Measurements from ENCODE around the gene SNRNP200. TPM values are rescaled to one million over a fixed set of nuclear protein-coding genes. Genes with fewer than 3 reads are reported as not detected.
A peak's percentile ranks its signal among the peaks of the same experiment; 100 is the strongest.

Gene SNRNP200
- total and polyA plus RNA-seq, 4 donors: 18.9 to 99.7 (median 82.5) TPM

- Histone ChIP-seq H3K4me3 (ENCODE audit: low read length in 2 of 2) (no peak overlapping the region), H3K4me1 (ENCODE audit: control insufficient read depth in 1 of 2, insufficient read depth in 2 of 2, low read length in 2 of 2) (no peaks in the 10 kb centered on the region), H3K27me3 (ENCODE audit: control insufficient read depth in 1 of 2, insufficient read depth in 2 of 2, low read length in 1 of 2) (no peaks in the 10 kb centered on the region), H3K36me3 (ENCODE audit: control insufficient read depth in 1 of 2, insufficient read depth in 2 of 2, low read length in 1 of 2) (no peaks in the 10 kb centered on the region), H3K9me3 (ENCODE audit: control insufficient read depth, low read length) (no peaks in the 10 kb centered on the region), H3K27ac (ENCODE audit: low read depth in 1 of 2, low read length in 2 of 2) (no peak overlapping the region)
- intact Hi-C loops (cut with DNase I): no loop called here
- DNase-seq: no peak
- WGBS, 2 donors: 95 to 97% methylated on average over 1 of the region's 1 CpG
- no peak for ATAC-seq (ENCODE audit: low FRiP score)
Measured at GRCh38 chr2:96319396-96319795, 14.1 kb upstream of the SNRNP200 start.

- Histone ChIP-seq H3K27me3 (ENCODE audit: control insufficient read depth in 1 of 2, insufficient read depth in 2 of 2, low read length in 1 of 2) (no peaks in the 10 kb centered on the region), H3K4me3 (ENCODE audit: low read length in 2 of 2) (no peak overlapping the region), H3K9me3 (ENCODE audit: control insufficient read depth, low read length) (no peaks in the 10 kb centered on the region), H3K36me3 (ENCODE audit: control insufficient read depth in 1 of 2, insufficient read depth in 2 of 2, low read length in 1 of 2) (no peaks in the 10 kb centered on the region), H3K27ac (ENCODE audit: low read depth in 1 of 2, low read length in 2 of 2) (no peak overlapping the region), H3K4me1 (ENCODE audit: control insufficient read depth in 1 of 2, insufficient read depth in 2 of 2, low read length in 2 of 2) (no peaks in the 10 kb centered on the region)
- 95 to 96% methylated on average over 4 of the region's 4 CpGs for WGBS, 2 donors
- no peak for ATAC-seq (ENCODE audit: low FRiP score)
- intact Hi-C loops (cut with DNase I): no loop called here
- no peak for DNase-seq
Measured at GRCh38 chr2:96318723-96319122, 13.4 kb upstream of the SNRNP200 start.

- H3K4me1 ChIP-seq (ENCODE audit: control insufficient read depth in 1 of 2, insufficient read depth in 2 of 2, low read length in 2 of 2): no peaks in the 10 kb centered on the region
- intact Hi-C loops (cut with DNase I): no loop called here
- 93 to 97% methylated on average over 4 of the region's 4 CpGs for WGBS, 2 donors
Measured at GRCh38 chr2:96317584-96317997, 12.2 kb upstream of the SNRNP200 start.

GRCh38 chr2:96316999-96317398 is 11.7 kb upstream of the SNRNP200 start:
- Histone ChIP-seq H3K4me1 (ENCODE audit: control insufficient read depth in 1 of 2, insufficient read depth in 2 of 2, low read length in 2 of 2) (no peaks in the 10 kb centered on the region), H3K36me3 (ENCODE audit: control insufficient read depth in 1 of 2, insufficient read depth in 2 of 2, low read length in 1 of 2) (no peaks in the 10 kb centered on the region), H3K27me3 (ENCODE audit: control insufficient read depth in 1 of 2, insufficient read depth in 2 of 2, low read length in 1 of 2) (no peaks in the 10 kb centered on the region), H3K9me3 (ENCODE audit: control insufficient read depth, low read length) (no peaks in the 10 kb centered on the region), H3K27ac (ENCODE audit: low read depth in 1 of 2, low read length in 2 of 2) (no peak overlapping the region), H3K4me3 (ENCODE audit: low read length in 2 of 2) (no peak overlapping the region)
- intact Hi-C loops (cut with DNase I): no loop called here
- DNase-seq (no peak), ATAC-seq (ENCODE audit: low FRiP score) (no peak)

More at GRCh38 chr2:96317584-96317997, 12.2 kb upstream of the SNRNP200 start:
- Histone ChIP-seq H3K9me3 (ENCODE audit: control insufficient read depth, low read length) (no peaks in the 10 kb centered on the region), H3K27me3 (ENCODE audit: control insufficient read depth in 1 of 2, insufficient read depth in 2 of 2, low read length in 1 of 2) (no peaks in the 10 kb centered on the region), H3K27ac (ENCODE audit: low read depth in 1 of 2, low read length in 2 of 2) (no peak overlapping the region), H3K36me3 (ENCODE audit: control insufficient read depth in 1 of 2, insufficient read depth in 2 of 2, low read length in 1 of 2) (no peaks in the 10 kb centered on the region), H3K4me3 (ENCODE audit: low read length in 2 of 2) (no peak overlapping the region)
- no peak for DNase-seq
- ATAC-seq (ENCODE audit: low FRiP score): no peak

GRCh38 chr2:96315400-96316071 is 10.2 kb upstream of the SNRNP200 start:
- no peak for ATAC-seq (ENCODE audit: low FRiP score)
- intact Hi-C loops (cut with DNase I): no loop called here
- H3K9me3 ChIP-seq (ENCODE audit: control insufficient read depth, low read length): no peaks in the 10 kb centered on the region
- no peaks in the 10 kb centered on the region for H3K36me3 ChIP-seq (ENCODE audit: control insufficient read depth in 1 of 2, insufficient read depth in 2 of 2, low read length in 1 of 2)
- no peaks in the 10 kb centered on the region for H3K27me3 ChIP-seq (ENCODE audit: control insufficient read depth in 1 of 2, insufficient read depth in 2 of 2, low read length in 1 of 2)
- no peak overlapping the region for H3K4me3 ChIP-seq (ENCODE audit: low read length in 2 of 2)
- no peak overlapping the region for H3K27ac ChIP-seq (ENCODE audit: low read depth in 1 of 2, low read length in 2 of 2)
- H3K4me1 ChIP-seq (ENCODE audit: control insufficient read depth in 1 of 2, insufficient read depth in 2 of 2, low read length in 2 of 2): no peaks in the 10 kb centered on the region
- no peak for DNase-seq
- 74% methylated on average over 7 of the region's 7 CpGs for WGBS, 2 donors

- no peaks in the 10 kb centered on the region for H3K9me3 ChIP-seq (ENCODE audit: control insufficient read depth, low read length)
- no peak overlapping the region for H3K4me3 ChIP-seq (ENCODE audit: low read length in 2 of 2)
- no peaks in the 10 kb centered on the region for H3K4me1 ChIP-seq (ENCODE audit: control insufficient read depth in 1 of 2, insufficient read depth in 2 of 2, low read length in 2 of 2)
- H3K27me3 ChIP-seq (ENCODE audit: control insufficient read depth in 1 of 2, insufficient read depth in 2 of 2, low read length in 1 of 2): no peaks in the 10 kb centered on the region
- 48 to 63% methylated on average over 3 of the region's 3 CpGs for WGBS, 2 donors
- DNase-seq: no peak
- no peaks in the 10 kb centered on the region for H3K36me3 ChIP-seq (ENCODE audit: control insufficient read depth in 1 of 2, insufficient read depth in 2 of 2, low read length in 1 of 2)
- intact Hi-C loops (cut with DNase I): no loop called here
- ATAC-seq (ENCODE audit: low FRiP score): no peak
- no peak overlapping the region for H3K27ac ChIP-seq (ENCODE audit: low read depth in 1 of 2, low read length in 2 of 2)
Measured at GRCh38 chr2:96315005-96315399, 9.7 kb upstream of the SNRNP200 start.

GRCh38 chr2:96308248-96308647 is 2.9 kb upstream of the SNRNP200 start:
- no peak for DNase-seq
- no peaks in the 10 kb centered on the region for H3K36me3 ChIP-seq (ENCODE audit: control insufficient read depth in 1 of 2, insufficient read depth in 2 of 2, low read length in 1 of 2)
- no peaks in the 10 kb centered on the region for H3K4me1 ChIP-seq (ENCODE audit: control insufficient read depth in 1 of 2, insufficient read depth in 2 of 2, low read length in 2 of 2)
- H3K27ac ChIP-seq (ENCODE audit: low read depth in 1 of 2, low read length in 2 of 2): no peak overlapping the region
- intact Hi-C loops (cut with DNase I): loop anchor here in 1 of 2 donors (5.0 to 10.0 kb wide), 2 partner anchors 44 to 197 kb away; partner anchors contain the start of gene NEURL3
- 81 to 86% methylated on average over 5 of the region's 5 CpGs for WGBS, 2 donors
- ATAC-seq (ENCODE audit: low FRiP score): no peak
- H3K9me3 ChIP-seq (ENCODE audit: control insufficient read depth, low read length): no peaks in the 10 kb centered on the region
- H3K4me3 ChIP-seq (ENCODE audit: low read length in 2 of 2): no peak overlapping the region
- no peaks in the 10 kb centered on the region for H3K27me3 ChIP-seq (ENCODE audit: control insufficient read depth in 1 of 2, insufficient read depth in 2 of 2, low read length in 1 of 2)

- ATAC-seq (ENCODE audit: low FRiP score) (no peak), DNase-seq (no peak)
- H3K9me3 ChIP-seq (ENCODE audit: control insufficient read depth, low read length): no peaks in the 10 kb centered on the region
- H3K4me3 ChIP-seq (ENCODE audit: low read length in 2 of 2): no peak overlapping the region
- no peaks in the 10 kb centered on the region for H3K4me1 ChIP-seq (ENCODE audit: control insufficient read depth in 1 of 2, insufficient read depth in 2 of 2, low read length in 2 of 2)
- 86 to 90% methylated on average over 3 of the region's 3 CpGs for WGBS, 2 donors
- no peaks in the 10 kb centered on the region for H3K27me3 ChIP-seq (ENCODE audit: control insufficient read depth in 1 of 2, insufficient read depth in 2 of 2, low read length in 1 of 2)
- intact Hi-C loops (cut with DNase I): loop anchor here in 1 of 2 donors (5.0 to 10.0 kb wide), 2 partner anchors 46 to 198 kb away; partner anchors contain the start of gene NEURL3
- peaks cover 0 to 2% of the 10 kb centered on the region in 2 donors for H3K36me3 ChIP-seq (ENCODE audit: control insufficient read depth in 1 of 2, insufficient read depth in 2 of 2, low read length in 1 of 2)
- H3K27ac ChIP-seq (ENCODE audit: low read depth in 1 of 2, low read length in 2 of 2): no peak overlapping the region
Measured at GRCh38 chr2:96306370-96306769, 1.0 kb upstream of the SNRNP200 start.

GRCh38 chr2:96305979-96306308 is 598 bp upstream of the SNRNP200 start:
- Histone ChIP-seq H3K27me3 (ENCODE audit: control insufficient read depth in 1 of 2, insufficient read depth in 2 of 2, low read length in 1 of 2) (no peaks in the 10 kb centered on the region), H3K36me3 (ENCODE audit: control insufficient read depth in 1 of 2, insufficient read depth in 2 of 2, low read length in 1 of 2) (peaks cover 0 to 3% of the 10 kb centered on the region in 2 donors), H3K9me3 (ENCODE audit: control insufficient read depth, low read length) (no peaks in the 10 kb centered on the region), H3K4me1 (ENCODE audit: control insufficient read depth in 1 of 2, insufficient read depth in 2 of 2, low read length in 2 of 2) (no peaks in the 10 kb centered on the region), H3K27ac (ENCODE audit: low read depth in 1 of 2, low read length in 2 of 2) (peak overlapping the region in 1 of 2 donors; percentile 55), H3K4me3 (ENCODE audit: low read length in 2 of 2) (peak overlapping the region; percentile 53 to 74)
- intact Hi-C loops (cut with DNase I): loop anchor here (2.0 to 10.0 kb wide), 3 partner anchors 46 to 203 kb away; partner anchors contain the start of gene NEURL3 (in 1 of the 2)
- DNase-seq: no peak
- WGBS, 2 donors: 20 to 25% methylated on average over 9 of the region's 9 CpGs
- ATAC-seq (ENCODE audit: low FRiP score): peak; percentile 8
